DMS153 treated with DMSO at 0.1 percent for 48 hours (cell line): Measurements from ENCODE around the gene DIPK2B.

ENCODE experiments used
- DNase-seq: peaks from one replicate; lab custom pipeline; 2025; ENCODE audit not compliant: unreplicated experiment; lab: John Stamatoyannopoulos, UW

Gene DIPK2B

DNA sequence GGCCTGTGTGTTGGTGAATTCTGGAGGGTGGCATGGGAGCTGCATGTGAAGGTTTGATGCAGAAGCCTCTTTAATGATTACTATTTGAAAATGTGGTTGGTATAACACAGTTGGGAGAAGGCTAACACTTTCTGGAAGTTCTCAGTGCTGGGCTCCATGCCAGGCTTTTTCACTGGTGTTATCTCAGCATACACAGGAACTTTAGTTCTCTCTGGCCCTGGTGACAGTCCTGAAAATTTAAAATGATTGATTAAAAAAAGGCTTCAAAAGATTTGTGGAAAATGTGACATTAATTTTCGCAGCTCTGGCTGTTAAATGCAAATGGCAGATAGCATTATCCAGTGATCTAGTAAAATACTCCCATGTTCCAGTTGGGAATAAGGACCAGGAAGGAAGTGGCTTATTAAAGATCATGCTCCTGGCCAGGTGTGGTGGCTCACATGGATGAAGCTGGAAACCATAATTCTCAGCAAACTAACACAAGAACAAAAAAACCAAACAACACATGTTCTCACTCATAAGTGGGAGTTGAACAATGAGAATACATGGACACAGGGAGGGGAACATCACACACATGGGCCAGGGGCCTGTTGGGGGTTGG, 36.6 kb downstream of the DIPK2B start:
- no peak for DNase-seq

DNA sequence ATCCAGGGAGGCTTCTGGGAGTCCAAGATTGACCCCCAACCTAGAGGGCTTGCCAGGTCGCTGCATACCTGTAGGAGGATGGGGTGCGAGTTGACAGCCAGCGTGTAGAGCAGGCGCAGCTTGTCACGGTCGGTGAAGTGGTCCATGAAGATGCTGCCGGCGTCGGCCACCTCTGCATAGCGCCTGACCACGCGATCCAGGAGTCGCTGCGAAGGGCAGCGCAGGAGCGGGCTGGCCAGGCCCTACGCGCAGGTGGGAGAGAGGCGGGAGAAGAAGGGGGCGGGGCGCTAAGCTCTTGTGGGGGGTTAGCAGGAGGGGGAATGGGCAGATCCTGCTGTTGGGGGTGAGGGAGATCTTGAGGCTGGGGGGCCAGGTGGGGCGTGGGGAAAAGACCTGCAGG, 43.0 kb downstream of the DIPK2B start:
- no peak for DNase-seq

DNA sequence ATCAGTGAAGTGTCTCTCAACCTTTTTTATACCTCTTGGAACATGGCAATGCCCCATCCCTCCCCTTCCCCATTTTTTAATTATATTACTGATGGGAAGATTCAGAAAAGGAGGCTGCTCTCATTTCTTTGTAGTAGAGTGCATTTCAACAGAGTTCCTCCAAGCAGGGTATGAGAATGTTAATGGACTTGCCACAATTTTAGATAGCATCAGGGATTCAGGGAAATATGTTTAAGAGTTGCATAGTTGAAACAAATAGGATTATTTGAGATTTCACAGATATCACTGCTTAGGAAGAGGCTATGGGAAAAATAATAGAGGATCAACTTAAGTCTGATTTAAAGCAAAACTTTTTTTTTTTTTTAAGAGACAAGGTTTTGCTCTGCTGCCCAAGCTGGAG, 46.2 kb downstream of the DIPK2B start:
- no peak for DNase-seq

DNA sequence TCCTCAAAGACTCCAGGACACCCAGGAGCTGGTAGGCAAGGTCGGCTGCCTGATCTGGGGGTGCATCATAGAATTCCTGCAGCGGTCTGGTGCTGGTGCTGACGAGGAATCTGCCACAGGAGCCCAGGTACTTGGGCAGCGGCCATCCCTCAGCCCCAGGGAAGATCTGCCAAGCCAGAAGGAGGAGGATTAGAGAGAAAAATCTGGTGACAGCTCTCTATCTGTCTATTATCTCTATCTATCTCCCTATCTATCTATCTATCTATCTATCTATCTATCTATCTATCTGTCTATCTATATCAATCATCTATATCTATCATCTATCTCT, 46.7 kb downstream of the DIPK2B start:
- no peak for DNase-seq
